MM.1S (cell line): ENCODE results near the gene ATP1A2.

Experiments
- DNase-seq: peaks from one replicate; pipeline ENCODE4 v3.0.0-alpha.2; 2015
- H2AFZ ChIP-seq: fragments of 300-600 bp; sonication (generic); 2 replicates; pipeline ENCODE4 v1.6.0; 2016; ENCODE audit warnings: antibody characterized with exemption, low read length
- H3F3A ChIP-seq: fragments of 300-600 bp; sonication (generic); 2 replicates; pipeline ENCODE4 v1.6.1; 2016; ENCODE audit warnings: mild to moderate bottlenecking, antibody characterized with exemption, low read length, moderate library complexity, mixed read lengths; ENCODE audit not compliant: insufficient read depth
- H3K27ac ChIP-seq: fragments of 300-600 bp; sonication (generic); 2 replicates; pipeline ENCODE4 v1.5.1; 2016; ENCODE audit warnings: mild to moderate bottlenecking, low read length
- H3K27me3 ChIP-seq: fragments of 300-600 bp; sonication (generic); replicated peaks from 2 replicates; pipeline ENCODE4 v1.6.0; 2016; ENCODE audit warnings: low read length; ENCODE audit not compliant: insufficient read depth
- H3K36me3 ChIP-seq: fragments of 300-600 bp; sonication (generic); replicated peaks from 2 replicates; pipeline ENCODE4 v1.6.1; 2016; ENCODE audit warnings: mild to moderate bottlenecking, low read length, mixed read lengths; ENCODE audit not compliant: insufficient read depth
- H3K4me1 ChIP-seq: fragments of 300-600 bp; sonication (generic); 2 replicates; pipeline ENCODE4 v1.6.1; 2016; ENCODE audit warnings: low read length, mixed read lengths
- H3K4me2 ChIP-seq: fragments of 300-600 bp; sonication (generic); 2 replicates; pipeline ENCODE4 v1.6.0; 2016; ENCODE audit warnings: low read depth, low read length
- H3K4me3 ChIP-seq: fragments of 300-600 bp; sonication (generic); 2 replicates; pipeline ENCODE4 v1.5.1; 2016; ENCODE audit warnings: low read length, mixed read lengths
- H3K79me2 ChIP-seq: fragments of 300-600 bp; sonication (generic); 2 replicates; pipeline ENCODE4 v1.6.1; 2016; ENCODE audit warnings: mixed run types, low read length, mixed read lengths
- H3K9ac ChIP-seq: fragments of 300-600 bp; sonication (generic); 2 replicates; pipeline ENCODE4 v1.6.1; 2016; ENCODE audit warnings: low read length, mixed read lengths
- H3K9me2 ChIP-seq: fragments of 300-600 bp; sonication (generic); replicated peaks from 2 replicates; pipeline ENCODE4 v1.6.1; 2016; ENCODE audit warnings: mild to moderate bottlenecking, low read length, mixed read lengths; ENCODE audit not compliant: insufficient read depth
- H3K9me3 ChIP-seq: fragments of 300-600 bp; sonication (generic); replicated peaks from 2 replicates; pipeline ENCODE4 v1.6.1; 2016; ENCODE audit warnings: mild to moderate bottlenecking, low read length, mixed read lengths; ENCODE audit not compliant: insufficient read depth
- H4K20me1 ChIP-seq: fragments of 300-600 bp; sonication (generic); 2 replicates; pipeline ENCODE4 v1.6.1; 2016; ENCODE audit warnings: mild to moderate bottlenecking, low read length, moderate library complexity, mixed read lengths; ENCODE audit not compliant: insufficient read depth
- CTCF ChIP-seq: fragments of 300-600 bp; sonication (generic); IDR thresholded peaks from 2 replicates; pipeline ENCODE4 v1.5.1; 2016; ENCODE audit warnings: antibody characterized with exemption, low read length, mixed read lengths
- EZH2 ChIP-seq: fragments of 300-600 bp; sonication (generic); optimal IDR thresholded peaks from 2 replicates; pipeline ENCODE3; 2017; ENCODE audit warnings: low read depth, mild to moderate bottlenecking, antibody characterized with exemption, low read length, mixed read lengths
- EZH2phosphoT487 ChIP-seq: fragments of 300-600 bp; sonication (generic); IDR thresholded peaks from 2 replicates; pipeline ENCODE4 v1.6.1; 2018; ENCODE audit warnings: antibody characterized with exemption, low read length

ATP1A2 gene

GRCh38 chr1:160082926-160083325 lies 32.6 kb upstream of the ATP1A2 start:
- no peak overlapping the region for H3K4me2 ChIP-seq
- peaks cover 9% of the 10 kb centered on the region; the same call in 1 of the 2 replicates for H3F3A ChIP-seq
- no peak overlapping the region for H3K4me3 ChIP-seq
- no peaks in the 10 kb centered on the region for H3K36me3 ChIP-seq
- H3K9me3 ChIP-seq, result no peaks in the 10 kb centered on the region
- TF ChIP-seq CTCF (no peak), EZH2phosphoT487 (no peak), EZH2 (no peak)
- peaks cover 34% of the 10 kb centered on the region for H3K27me3 ChIP-seq
- no peaks in the 10 kb centered on the region for H3K9me2 ChIP-seq
- H2AFZ ChIP-seq, result no peak overlapping the region
- H3K27ac ChIP-seq, result no peak overlapping the region
- H3K9ac ChIP-seq, result no peak overlapping the region
- H3K4me1 ChIP-seq, result peaks cover 29% of the 10 kb centered on the region
- no peak for DNase-seq
- H3K79me2 ChIP-seq, result no peaks in the 10 kb centered on the region
- no peaks in the 10 kb centered on the region for H4K20me1 ChIP-seq

GRCh38 chr1:160083968-160084770 lies 31.4 kb upstream of the ATP1A2 start:
- peak overlapping the region; percentile 82 for H2AFZ ChIP-seq
- no peaks in the 10 kb centered on the region for H3K9me2 ChIP-seq
- no peak overlapping the region for H3K27ac ChIP-seq
- H3K36me3 ChIP-seq, result no peaks in the 10 kb centered on the region
- H3K9ac ChIP-seq, result peak overlapping the region; percentile 1; the same call in 1 of the 2 replicates
- DNase-seq, result peak; percentile 92
- peak overlapping the region; percentile 88 for H3K4me2 ChIP-seq
- H3K9me3 ChIP-seq, result no peaks in the 10 kb centered on the region
- H3K27me3 ChIP-seq, result peaks cover 34% of the 10 kb centered on the region
- TF ChIP-seq CTCF, result peak; percentile 98; the same call in 1 of the 2 replicates
- no peak for TF ChIP-seq EZH2phosphoT487
- no peak for TF ChIP-seq EZH2
- H3F3A ChIP-seq, result peaks cover 9% of the 10 kb centered on the region; the same call in 1 of the 2 replicates
- H3K4me3 ChIP-seq, result peak overlapping the region; percentile 33
- no peaks in the 10 kb centered on the region for H3K79me2 ChIP-seq
- peaks cover 25% of the 10 kb centered on the region for H3K4me1 ChIP-seq
- no peaks in the 10 kb centered on the region for H4K20me1 ChIP-seq

GRCh38 chr1:160084771-160085321 lies 30.7 kb upstream of the ATP1A2 start:
- H3K9ac ChIP-seq, result no peak overlapping the region
- H3F3A ChIP-seq, result peaks cover 9% of the 10 kb centered on the region; the same call in 1 of the 2 replicates
- H3K9me3 ChIP-seq, result no peaks in the 10 kb centered on the region
- no peak overlapping the region for H2AFZ ChIP-seq
- H3K27me3 ChIP-seq, result peaks cover 32% of the 10 kb centered on the region
- no peaks in the 10 kb centered on the region for H3K9me2 ChIP-seq
- no peak overlapping the region for H3K4me3 ChIP-seq
- no peak for TF ChIP-seq EZH2phosphoT487
- no peak for TF ChIP-seq CTCF
- TF ChIP-seq EZH2, result no peak
- DNase-seq, result no peak
- no peaks in the 10 kb centered on the region for H4K20me1 ChIP-seq
- no peaks in the 10 kb centered on the region for H3K79me2 ChIP-seq
- no peaks in the 10 kb centered on the region for H3K36me3 ChIP-seq
- no peak overlapping the region for H3K27ac ChIP-seq
- peaks cover 24% of the 10 kb centered on the region for H3K4me1 ChIP-seq
- no peak overlapping the region; the same call in 1 of the 2 replicates for H3K4me2 ChIP-seq
